Endometrial microvascular endothelial cells (primary cell): ENCODE measurements around the gene WDPCP. TPM values are rescaled to one million over a fixed set of nuclear protein-coding genes. Genes with fewer than 3 reads are reported as not detected.
"Not testable (repeated sequence)": the region's sequence is repeated elsewhere in the genome, so short reads cannot be mapped to it uniquely, and the experiment has no call there.

Experiments used
- in situ Hi-C: cut with HindIII; loops from 2 replicates; pipeline ENCODE4 v1.10.0; 2017; ENCODE audit warnings: low sequenced_read_pairs, low pct_unique_long_range_greater_than_20kb; ENCODE audit errors: inconsistent ontology term
- total RNA-seq: library from RNA; depleted of rRNA; stranded (reverse); fragments of >200 nt; gene quantifications from one replicate; pipeline ENCODE4 v1.2.3, GENCODE V29; 2015; ENCODE audit errors: inconsistent ontology term

Gene WDPCP
- total RNA-seq, 1 donor from 2014 or later = 3.2 TPM

GRCh38 chr2:63591566-63592175 is 3.4 kb upstream of the WDPCP start:
- in situ Hi-C loops = no loop called here

GRCh38 chr2:63590626-63591408 is 2.5 kb upstream of the WDPCP start:
- in situ Hi-C loops = no loop called here

GRCh38 chr2:63589148-63589958 is 1.1 kb upstream of the WDPCP start:
- in situ Hi-C loops = no loop called here

GRCh38 chr2:63587814-63588384 is 378 bp downstream of the WDPCP start:
- in situ Hi-C loops = no loop called here

GRCh38 chr2:63582873-63583272 is 5.4 kb downstream of the WDPCP start:
- in situ Hi-C loops = no loop called here

GRCh38 chr2:63581298-63581961 is 6.8 kb downstream of the WDPCP start:
- in situ Hi-C loops = no loop called here

GRCh38 chr2:63580651-63581297 is 7.5 kb downstream of the WDPCP start:
- in situ Hi-C loops = no loop called here

- in situ Hi-C loops = no loop called here
These were observed 9.5 kb downstream of the WDPCP start for GRCh38 chr2:63578767-63579166.

- in situ Hi-C loops = no loop called here
These were observed 11.7 kb downstream of the WDPCP start for GRCh38 chr2:63576546-63576945.

- in situ Hi-C loops = not testable (repeated sequence)
These were observed 14.4 kb downstream of the WDPCP start for GRCh38 chr2:63573726-63574345.

GRCh38 chr2:63573026-63573425 is 15.3 kb downstream of the WDPCP start:
- in situ Hi-C loops = not testable (repeated sequence)

GRCh38 chr2:63572001-63572400 is 16.3 kb downstream of the WDPCP start:
- in situ Hi-C loops = no loop called here

- in situ Hi-C loops = no loop called here
These were observed 17.0 kb downstream of the WDPCP start for GRCh38 chr2:63571291-63571690.

- in situ Hi-C loops = no loop called here
These were observed 18.5 kb downstream of the WDPCP start for GRCh38 chr2:63569740-63570139.

GRCh38 chr2:63562751-63563150 is 25.5 kb downstream of the WDPCP start:
- in situ Hi-C loops = no loop called here

- in situ Hi-C loops = not testable (repeated sequence)
These were observed 29.4 kb downstream of the WDPCP start for GRCh38 chr2:63558922-63559321.

GRCh38 chr2:63557819-63558218 is 30.5 kb downstream of the WDPCP start:
- in situ Hi-C loops = not testable (repeated sequence)

- in situ Hi-C loops = no loop called here
These were observed 32.3 kb downstream of the WDPCP start for GRCh38 chr2:63555931-63556330.
